ENCODE results near the gene RARRES1. TPM values are rescaled to one million over a fixed set of nuclear protein-coding genes. Genes with fewer than 3 reads are reported as not detected.

Gene RARRES1
- total RNA-seq, 1 donor from 2014 or later = 65.8 TPM

GRCh38 chr3:158651192-158651591, 81.1 kb downstream of the RARRES1 start:
- peaks cover 98% of the 10 kb centered on the region for H3K36me3 ChIP-seq
- no peak for DNase-seq
- TF ChIP-seq, protein P1, sequence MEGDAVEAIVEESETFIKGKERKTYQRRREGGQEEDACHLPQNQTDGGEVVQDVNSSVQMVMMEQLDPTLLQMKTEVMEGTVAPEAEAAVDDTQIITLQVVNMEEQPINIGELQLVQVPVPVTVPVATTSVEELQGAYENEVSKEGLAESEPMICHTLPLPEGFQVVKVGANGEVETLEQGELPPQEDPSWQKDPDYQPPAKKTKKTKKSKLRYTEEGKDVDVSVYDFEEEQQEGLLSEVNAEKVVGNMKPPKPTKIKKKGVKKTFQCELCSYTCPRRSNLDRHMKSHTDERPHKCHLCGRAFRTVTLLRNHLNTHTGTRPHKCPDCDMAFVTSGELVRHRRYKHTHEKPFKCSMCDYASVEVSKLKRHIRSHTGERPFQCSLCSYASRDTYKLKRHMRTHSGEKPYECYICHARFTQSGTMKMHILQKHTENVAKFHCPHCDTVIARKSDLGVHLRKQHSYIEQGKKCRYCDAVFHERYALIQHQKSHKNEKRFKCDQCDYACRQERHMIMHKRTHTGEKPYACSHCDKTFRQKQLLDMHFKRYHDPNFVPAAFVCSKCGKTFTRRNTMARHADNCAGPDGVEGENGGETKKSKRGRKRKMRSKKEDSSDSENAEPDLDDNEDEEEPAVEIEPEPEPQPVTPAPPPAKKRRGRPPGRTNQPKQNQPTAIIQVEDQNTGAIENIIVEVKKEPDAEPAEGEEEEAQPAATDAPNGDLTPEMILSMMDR (IDR thresholded peaks at IDR 0.05) = no peak
- H3K4me3 ChIP-seq = no peak overlapping the region
- no peaks in the 10 kb centered on the region for H3K9me3 ChIP-seq
- no peaks in the 10 kb centered on the region for H3K27me3 ChIP-seq (ENCODE audit: low read depth)
- H3K4me1 ChIP-seq = peaks cover 4% of the 10 kb centered on the region
- ATAC-seq = no peak
- intact Hi-C loops (cut with DNase I) = loop anchor here (10.0 kb wide), 1 partner anchor 144 kb away; no protein-coding TSS in a partner anchor
- no peak overlapping the region for H3K27ac ChIP-seq

GRCh38 chr3:158649791-158650190, 82.5 kb downstream of the RARRES1 start:
- intact Hi-C loops (cut with DNase I) = loop anchor here (10.0 kb wide), 1 partner anchor 145 kb away; no protein-coding TSS in a partner anchor
- Histone ChIP-seq H3K9me3 (no peaks in the 10 kb centered on the region), H3K36me3 (peaks cover 87% of the 10 kb centered on the region), H3K4me3 (no peak overlapping the region), H3K27me3 (ENCODE audit: low read depth) (no peaks in the 10 kb centered on the region), H3K4me1 (peaks cover 16% of the 10 kb centered on the region), H3K27ac (no peak overlapping the region)
- TF ChIP-seq, protein P1 (IDR thresholded peaks at IDR 0.05) = no peak
- ATAC-seq (no peak), DNase-seq (no peak)

Other genes starting within 250 kb of the RARRES1 start
- 13.5 TPM for gene MLF1, start 161.3 kb downstream of the RARRES1 start, total RNA-seq
- 38.7 TPM for gene GFM1, start 87.9 kb downstream of the RARRES1 start, total RNA-seq
- gene LXN, start 59.8 kb downstream of the RARRES1 start, total RNA-seq = 18.8 TPM
- 102 TPM for gene MFSD1, start 69.6 kb upstream of the RARRES1 start, total RNA-seq